ENCODE data around the gene CBFB. TPM values are rescaled to one million over a fixed set of nuclear protein-coding genes. Genes with fewer than 3 reads are reported as not detected.
"Not testable (repeated sequence)": the region's sequence is repeated elsewhere in the genome, so short reads cannot be mapped to it uniquely, and the experiment has no call there.

The CBFB gene
- total and polyA plus RNA-seq, 11 donors, result 11.3 to 53.6 (median 28.1) TPM

DNA sequence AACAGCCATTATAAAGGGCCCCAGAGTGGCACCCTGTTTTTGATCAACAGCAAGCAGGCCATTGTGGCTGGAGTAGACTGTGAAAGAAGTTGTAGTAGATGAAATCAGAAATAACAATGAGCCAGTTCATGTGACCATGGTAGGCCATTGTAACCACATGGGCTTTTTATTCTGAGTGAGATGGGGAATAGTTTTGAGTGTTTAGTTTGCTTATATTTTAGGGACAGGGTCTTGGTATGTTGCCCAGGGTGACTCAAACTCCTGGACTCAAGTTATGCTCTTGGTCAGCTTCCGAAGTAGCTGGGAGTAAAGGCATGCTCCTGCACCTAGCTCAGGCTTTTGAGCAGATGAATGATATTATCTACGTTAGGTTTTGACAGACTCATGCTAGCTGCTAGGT lies 12.0 kb downstream of the CBFB start:
- ATAC-seq (no peak), DNase-seq (no peak)
- TF ChIP-seq POLR2A (IDR thresholded peaks at IDR 0.05), result no peak
- TF ChIP-seq, protein P1, sequence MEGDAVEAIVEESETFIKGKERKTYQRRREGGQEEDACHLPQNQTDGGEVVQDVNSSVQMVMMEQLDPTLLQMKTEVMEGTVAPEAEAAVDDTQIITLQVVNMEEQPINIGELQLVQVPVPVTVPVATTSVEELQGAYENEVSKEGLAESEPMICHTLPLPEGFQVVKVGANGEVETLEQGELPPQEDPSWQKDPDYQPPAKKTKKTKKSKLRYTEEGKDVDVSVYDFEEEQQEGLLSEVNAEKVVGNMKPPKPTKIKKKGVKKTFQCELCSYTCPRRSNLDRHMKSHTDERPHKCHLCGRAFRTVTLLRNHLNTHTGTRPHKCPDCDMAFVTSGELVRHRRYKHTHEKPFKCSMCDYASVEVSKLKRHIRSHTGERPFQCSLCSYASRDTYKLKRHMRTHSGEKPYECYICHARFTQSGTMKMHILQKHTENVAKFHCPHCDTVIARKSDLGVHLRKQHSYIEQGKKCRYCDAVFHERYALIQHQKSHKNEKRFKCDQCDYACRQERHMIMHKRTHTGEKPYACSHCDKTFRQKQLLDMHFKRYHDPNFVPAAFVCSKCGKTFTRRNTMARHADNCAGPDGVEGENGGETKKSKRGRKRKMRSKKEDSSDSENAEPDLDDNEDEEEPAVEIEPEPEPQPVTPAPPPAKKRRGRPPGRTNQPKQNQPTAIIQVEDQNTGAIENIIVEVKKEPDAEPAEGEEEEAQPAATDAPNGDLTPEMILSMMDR (IDR thresholded peaks at IDR 0.05), result no peak
- Histone ChIP-seq H3K4me3 (no peak overlapping the region), H3K4me1 (peaks cover 0 to 35% (median under 1%) of the 10 kb centered on the region in 12 donors), H3K36me3 (peaks cover 0 to 72% (median 33%) of the 10 kb centered on the region in 9 donors), H3K27me3 (no peaks in the 10 kb centered on the region), H3K9me3 (no peaks in the 10 kb centered on the region), H3K27ac (no peak overlapping the region)
- intact Hi-C loops (cut with DNase I), result no loop called here
- 80 to 87% (median 83%) methylated on average over 2 of the region's 2 CpGs for WGBS, 4 donors

DNA sequence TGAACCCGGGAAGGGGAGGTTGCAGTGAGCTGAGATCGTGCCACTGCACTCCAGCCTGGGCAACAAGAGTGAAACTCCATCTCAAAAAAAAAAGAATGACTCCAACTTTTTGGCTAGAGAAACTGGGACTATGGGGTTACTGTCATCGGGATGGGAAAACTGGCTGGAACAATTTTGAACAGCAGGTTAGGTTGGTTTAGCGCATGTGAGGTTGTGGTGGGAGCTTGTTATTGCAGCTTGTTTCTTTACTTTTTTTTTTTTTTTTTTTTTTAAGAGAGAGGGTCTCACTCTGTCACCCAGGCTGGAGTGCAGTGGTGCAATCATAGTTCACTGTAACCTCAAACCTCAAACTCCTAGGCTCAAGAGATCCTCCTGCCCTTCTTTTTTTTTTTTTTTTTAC lies 12.6 kb downstream of the CBFB start:
- H3K9me3 ChIP-seq; H3K4me3 ChIP-seq; H3K27me3 ChIP-seq; DNase-seq; H3K27ac ChIP-seq; ATAC-seq; intact Hi-C loops (cut with DNase I): not testable (repeated sequence)
- H3K36me3 ChIP-seq, result peaks cover 0 to 76% (median 34%) of the 10 kb centered on the region in 9 donors
- peaks cover 0 to 29% (median 0%) of the 10 kb centered on the region in 12 donors for H3K4me1 ChIP-seq
- WGBS, 4 donors, result 89 to 96% (median 94%) methylated on average over 4 of the region's 4 CpGs
- TF ChIP-seq, protein P1 (IDR thresholded peaks at IDR 0.05), result peak in 1 of 12 donors; percentile 14

DNA sequence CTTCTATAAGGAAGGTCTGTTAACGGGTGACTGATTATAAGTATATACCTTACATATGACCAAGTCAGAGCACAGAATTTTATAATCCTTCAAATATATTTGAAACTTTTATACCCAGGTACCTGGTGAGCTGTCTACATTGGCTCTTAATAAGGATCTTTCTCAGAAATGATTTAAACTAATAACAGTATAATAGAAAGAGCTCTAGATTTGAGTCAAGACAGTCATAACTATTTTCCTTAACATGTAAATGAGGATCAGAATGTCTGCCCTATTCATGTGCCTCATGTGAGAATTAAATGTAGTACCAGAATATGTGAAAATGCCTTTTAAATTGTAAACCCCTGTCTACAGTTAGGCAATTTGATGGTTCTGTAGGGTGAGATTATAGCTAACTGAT lies 14.5 kb downstream of the CBFB start:
- peaks cover 0 to 24% (median 0%) of the 10 kb centered on the region in 12 donors for H3K4me1 ChIP-seq
- 97 to 100% (median 98%) methylated on average over 1 of the region's 1 CpG for WGBS, 4 donors
- no peak for ATAC-seq

DNA sequence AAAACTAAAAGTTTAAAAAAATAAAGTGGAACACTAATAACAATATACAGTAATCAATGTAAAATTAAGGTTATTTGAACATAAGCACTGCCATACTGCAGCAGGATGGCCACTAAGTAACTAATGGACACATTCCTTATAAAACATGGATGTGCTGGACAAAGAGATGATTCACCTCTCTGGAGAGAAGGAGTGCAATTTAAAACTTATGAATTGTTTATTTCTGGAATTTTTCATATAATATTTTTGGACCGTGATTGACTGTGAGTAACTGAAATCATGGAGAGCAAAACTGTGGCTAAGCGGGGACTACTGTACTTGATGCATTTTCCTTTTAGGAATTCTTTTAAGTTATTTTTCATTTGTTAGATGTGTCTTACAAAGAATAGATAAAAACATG lies 21.8 kb downstream of the CBFB start:
- H3K27me3 ChIP-seq, result no peaks in the 10 kb centered on the region
- no peak overlapping the region for H3K4me3 ChIP-seq
- DNase-seq (no peak), ATAC-seq (no peak)
- TF ChIP-seq, protein P1 (IDR thresholded peaks at IDR 0.05), result no peak
- TF ChIP-seq POLR2A (IDR thresholded peaks at IDR 0.05), result no peak
- H3K36me3 ChIP-seq, result peaks cover 0 to 32% (median 14%) of the 10 kb centered on the region in 9 donors
- intact Hi-C loops (cut with DNase I), result no loop called here
- WGBS, 4 donors, result 92 to 96% (median 94%) methylated on average over 2 of the region's 2 CpGs
- peaks cover 0 to 5% (median 0%) of the 10 kb centered on the region in 12 donors for H3K9me3 ChIP-seq
- H3K4me1 ChIP-seq, result peaks cover 0 to 35% (median 0%) of the 10 kb centered on the region in 12 donors
- H3K27ac ChIP-seq, result no peak overlapping the region

More for the DNA sequence above, 14.5 kb downstream of the CBFB start:
- no peaks in the 10 kb centered on the region for H3K27me3 ChIP-seq
- intact Hi-C loops (cut with DNase I), result no loop called here
- no peak for DNase-seq
- H3K9me3 ChIP-seq, result no peaks in the 10 kb centered on the region
- no peak overlapping the region for H3K4me3 ChIP-seq
- H3K36me3 ChIP-seq, result peaks cover 0 to 65% (median 27%) of the 10 kb centered on the region in 9 donors
- TF ChIP-seq, protein P1 (IDR thresholded peaks at IDR 0.05), result no peak
- TF ChIP-seq POLR2A (IDR thresholded peaks at IDR 0.05), result no peak
- H3K27ac ChIP-seq, result no peak overlapping the region
